Neuron (in vitro differentiated cells): Measurements from ENCODE around the gene EPHB4.

ENCODE experiments used
- H2AFZ ChIP-seq: one replicate; pipeline ENCODE4 v1.6.1; 2013; ENCODE audit warnings: low read depth, mild to moderate bottlenecking, inconsistent platforms, low read length, moderate library complexity
- H3K27me3 ChIP-seq: one replicate; pipeline ENCODE4 v1.6.1; 2013; ENCODE audit warnings: low read length; ENCODE audit not compliant: insufficient read depth
- H3K36me3 ChIP-seq: one replicate; pipeline ENCODE4 v1.6.1; 2013; ENCODE audit warnings: low read length; ENCODE audit not compliant: insufficient read depth
- H3K4me1 ChIP-seq: one replicate; pipeline ENCODE4 v1.6.1; 2013; ENCODE audit warnings: low read length; ENCODE audit not compliant: insufficient read depth
- H3K4me3 ChIP-seq: 2 replicates; pipeline ENCODE4 v1.5.1; 2013; ENCODE audit warnings: mild to moderate bottlenecking, low read length, moderate library complexity
- H3K9me3 ChIP-seq: one replicate; pipeline ENCODE4 v1.6.1; 2013; ENCODE audit warnings: low read length

Gene EPHB4

GRCh38 chr7:100802951-100803350 is 24.4 kb downstream of the EPHB4 start:
- Histone ChIP-seq H3K36me3 (peaks cover 54% of the 10 kb centered on the region), H2AFZ (no peak overlapping the region), H3K9me3 (no peaks in the 10 kb centered on the region), H3K4me1 (no peaks in the 10 kb centered on the region), H3K4me3 (no peak overlapping the region), H3K27me3 (no peaks in the 10 kb centered on the region)

- Histone ChIP-seq H2AFZ (no peak overlapping the region), H3K4me3 (no peak overlapping the region), H3K9me3 (no peaks in the 10 kb centered on the region), H3K4me1 (no peaks in the 10 kb centered on the region), H3K36me3 (peaks cover 45% of the 10 kb centered on the region), H3K27me3 (no peaks in the 10 kb centered on the region)
Observed at GRCh38 chr7:100801833-100802568, 25.3 kb downstream of the EPHB4 start.

- Histone ChIP-seq H3K4me3 (no peak overlapping the region), H3K4me1 (no peaks in the 10 kb centered on the region), H3K36me3 (peaks cover 19% of the 10 kb centered on the region), H3K27me3 (peaks cover 2% of the 10 kb centered on the region), H2AFZ (no peak overlapping the region), H3K9me3 (no peaks in the 10 kb centered on the region)
Observed at GRCh38 chr7:100799037-100799896, 28.1 kb downstream of the EPHB4 start.

- no peaks in the 10 kb centered on the region for H3K9me3 ChIP-seq
- no peaks in the 10 kb centered on the region for H3K4me1 ChIP-seq
- H3K4me3 ChIP-seq = no peak overlapping the region
- H3K27me3 ChIP-seq = peaks cover 2% of the 10 kb centered on the region
- no peaks in the 10 kb centered on the region for H3K36me3 ChIP-seq
- H2AFZ ChIP-seq = no peak overlapping the region
Observed at GRCh38 chr7:100794741-100795140, 32.6 kb downstream of the EPHB4 start.

GRCh38 chr7:100793806-100794660 is 33.3 kb downstream of the EPHB4 start:
- Histone ChIP-seq H3K4me1 (no peaks in the 10 kb centered on the region), H3K36me3 (no peaks in the 10 kb centered on the region), H2AFZ (no peak overlapping the region), H3K27me3 (peaks cover 2% of the 10 kb centered on the region), H3K4me3 (no peak overlapping the region), H3K9me3 (no peaks in the 10 kb centered on the region)

GRCh38 chr7:100791881-100792666 is 35.2 kb downstream of the EPHB4 start:
- Histone ChIP-seq H3K36me3 (no peaks in the 10 kb centered on the region), H3K27me3 (peaks cover 2% of the 10 kb centered on the region), H3K9me3 (no peaks in the 10 kb centered on the region), H2AFZ (no peak overlapping the region), H3K4me3 (no peak overlapping the region), H3K4me1 (no peaks in the 10 kb centered on the region)

GRCh38 chr7:100789055-100789454 is 38.3 kb downstream of the EPHB4 start:
- Histone ChIP-seq H3K4me1 (no peaks in the 10 kb centered on the region), H3K9me3 (no peaks in the 10 kb centered on the region), H3K4me3 (no peak overlapping the region), H2AFZ (no peak overlapping the region), H3K27me3 (no peaks in the 10 kb centered on the region), H3K36me3 (no peaks in the 10 kb centered on the region)

GRCh38 chr7:100786323-100786722 is 41.0 kb downstream of the EPHB4 start:
- Histone ChIP-seq H3K4me3 (no peak overlapping the region), H3K4me1 (no peaks in the 10 kb centered on the region)

GRCh38 chr7:100785878-100786277 is 41.4 kb downstream of the EPHB4 start:
- Histone ChIP-seq H2AFZ (no peak overlapping the region), H3K4me3 (no peak overlapping the region), H3K9me3 (no peaks in the 10 kb centered on the region), H3K27me3 (no peaks in the 10 kb centered on the region), H3K4me1 (no peaks in the 10 kb centered on the region), H3K36me3 (no peaks in the 10 kb centered on the region)

More at GRCh38 chr7:100786323-100786722, 41.0 kb downstream of the EPHB4 start:
- H3K27me3 ChIP-seq = no peaks in the 10 kb centered on the region
- no peaks in the 10 kb centered on the region for H3K9me3 ChIP-seq
- H2AFZ ChIP-seq = no peak overlapping the region
- H3K36me3 ChIP-seq = no peaks in the 10 kb centered on the region

- Histone ChIP-seq H3K4me3 (no peak overlapping the region), H3K4me1 (no peaks in the 10 kb centered on the region), H3K9me3 (no peaks in the 10 kb centered on the region), H3K27me3 (no peaks in the 10 kb centered on the region), H2AFZ (no peak overlapping the region), H3K36me3 (no peaks in the 10 kb centered on the region)
Observed at GRCh38 chr7:100783804-100784203, 43.5 kb downstream of the EPHB4 start.

GRCh38 chr7:100781255-100781654 is 46.1 kb downstream of the EPHB4 start:
- H3K4me3 ChIP-seq = no peak overlapping the region
- no peaks in the 10 kb centered on the region for H3K4me1 ChIP-seq
- no peaks in the 10 kb centered on the region for H3K36me3 ChIP-seq
- H2AFZ ChIP-seq = no peak overlapping the region
- no peaks in the 10 kb centered on the region for H3K27me3 ChIP-seq
- H3K9me3 ChIP-seq = no peaks in the 10 kb centered on the region

GRCh38 chr7:100779359-100779758 is 48.0 kb downstream of the EPHB4 start:
- Histone ChIP-seq H3K4me3 (no peak overlapping the region), H3K9me3 (no peaks in the 10 kb centered on the region), H3K4me1 (no peaks in the 10 kb centered on the region), H2AFZ (no peak overlapping the region), H3K36me3 (no peaks in the 10 kb centered on the region), H3K27me3 (peaks cover 4% of the 10 kb centered on the region)
